HG02798 (cell line): ENCODE results near the gene ACR.
A peak's percentile ranks its signal among the peaks of the same experiment; 100 is the strongest.
"Not testable (repeated sequence)": the region's sequence is repeated elsewhere in the genome, so short reads cannot be mapped to it uniquely, and the experiment has no call there.

Source experiments
- ATAC-seq: cut with Tn5 transposase; IDR thresholded peaks from one replicate; pipeline ENCODE4 v1.9.1; 2021; ENCODE audit warnings: mild to moderate bottlenecking; ENCODE audit not compliant: unreplicated experiment, poor library complexity

The ACR gene

DNA sequence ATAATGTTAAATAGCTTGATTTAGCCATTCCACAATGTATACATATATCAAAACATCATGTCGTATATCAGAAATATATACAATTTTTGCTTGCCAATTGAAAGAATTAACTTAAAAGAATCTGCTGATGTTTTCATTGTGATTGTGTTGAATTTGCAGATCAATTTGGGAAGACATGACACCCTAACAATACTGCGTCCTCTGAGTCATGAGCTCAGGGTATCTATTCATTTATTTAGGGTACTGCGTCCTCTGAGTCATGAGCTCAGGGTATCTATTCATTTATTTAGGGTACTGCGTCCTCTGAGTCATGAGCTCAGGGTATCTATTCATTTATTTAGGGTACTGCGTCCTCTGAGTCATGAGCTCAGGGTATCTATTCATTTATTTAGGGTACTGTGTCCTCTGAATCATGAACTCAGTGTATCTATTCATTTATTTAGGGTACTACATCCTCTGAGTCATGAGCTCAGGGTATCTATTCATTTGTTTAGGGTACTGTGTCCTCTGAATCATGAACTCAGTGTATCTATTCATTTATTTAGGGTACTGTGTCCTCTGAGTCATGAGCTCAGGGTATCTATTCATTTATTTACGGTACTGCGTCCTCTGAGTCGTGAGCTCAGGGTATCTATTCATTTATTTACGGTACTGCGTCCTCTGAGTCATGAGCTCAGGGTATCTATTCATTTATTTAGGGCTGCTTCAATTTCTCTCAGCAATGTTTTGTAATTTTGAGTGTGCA is 21.8 kb downstream of the ACR start:
- not testable (repeated sequence) for ATAC-seq

DNA sequence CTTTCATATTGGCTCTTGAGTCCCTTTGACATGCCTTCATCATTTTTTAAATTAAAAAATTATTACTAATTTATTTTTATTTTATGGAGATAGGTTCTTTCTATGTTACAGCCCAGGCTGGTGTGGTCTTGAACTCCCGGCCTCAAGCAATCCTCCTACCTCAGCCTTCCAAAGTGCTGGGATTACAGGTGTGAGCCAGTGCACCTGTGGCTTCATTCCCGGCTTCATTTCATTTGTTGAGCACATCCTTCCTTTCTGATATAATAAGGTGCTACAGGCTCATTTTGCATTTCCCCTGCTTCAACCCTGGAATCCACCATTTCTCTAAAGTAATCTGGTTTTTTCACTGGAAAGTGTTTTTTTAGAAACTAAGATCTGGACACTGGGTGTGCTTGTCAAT is 23.8 kb downstream of the ACR start:
- ATAC-seq, result not testable (repeated sequence)

DNA sequence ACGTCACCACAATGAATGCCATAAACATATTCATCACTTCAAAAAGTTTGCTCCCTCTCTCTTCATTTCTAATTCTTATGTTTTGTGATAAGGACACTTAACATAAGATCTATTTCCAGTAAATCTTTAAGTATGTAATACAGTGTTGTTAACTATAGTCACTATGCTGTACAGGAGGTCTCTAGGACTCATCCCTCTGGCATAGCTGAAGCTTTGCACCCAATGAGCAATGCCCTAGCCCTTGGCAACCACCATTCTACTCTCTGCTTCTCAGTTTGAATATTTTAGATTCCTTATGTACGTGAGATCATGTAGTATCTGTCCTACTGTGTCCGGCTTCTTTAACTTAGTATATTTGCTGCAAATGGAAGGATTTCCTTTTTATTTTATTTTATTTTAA is 26.3 kb downstream of the ACR start:
- ATAC-seq, result not testable (repeated sequence)

DNA sequence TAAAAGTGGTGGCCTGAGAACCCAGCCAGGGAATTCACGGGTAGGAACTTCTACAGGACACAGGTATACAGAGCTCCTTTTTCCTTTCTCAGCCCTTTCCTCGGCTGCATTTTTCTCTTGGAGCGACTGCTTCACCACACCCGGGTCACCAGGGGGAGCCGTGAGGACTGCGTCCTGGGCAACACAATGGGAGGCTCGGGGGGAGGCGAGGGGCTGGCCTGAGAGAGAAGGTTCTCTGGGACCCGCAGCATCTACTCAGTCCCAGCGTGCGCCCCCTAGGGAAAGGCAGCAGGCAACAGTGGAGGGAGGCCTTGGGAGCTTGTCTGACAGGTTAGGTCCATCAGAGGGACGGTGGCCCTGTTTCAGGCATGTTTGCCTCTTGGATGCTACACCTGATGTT is 37.1 kb downstream of the ACR start:
- not testable (repeated sequence) for ATAC-seq

DNA sequence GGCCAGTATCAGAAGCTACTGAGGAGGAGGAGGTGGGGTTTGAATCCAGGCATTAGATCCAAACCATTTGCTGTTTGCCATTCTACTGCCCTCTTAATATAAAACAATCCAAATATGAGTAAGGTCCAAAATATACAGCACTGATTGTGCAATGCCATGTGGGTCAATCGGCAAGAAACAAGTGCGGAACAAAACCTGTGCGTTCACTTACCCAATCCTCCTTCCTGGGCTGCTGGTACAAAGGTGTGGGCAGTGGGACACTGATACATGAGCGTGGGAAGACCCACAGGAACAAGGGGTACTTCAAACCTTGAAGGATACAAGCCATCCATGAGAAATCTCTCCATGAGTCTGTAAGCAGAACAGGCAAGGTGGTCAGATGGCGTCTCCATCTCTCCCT is 39.6 kb downstream of the ACR start:
- ATAC-seq, result not testable (repeated sequence)

DNA sequence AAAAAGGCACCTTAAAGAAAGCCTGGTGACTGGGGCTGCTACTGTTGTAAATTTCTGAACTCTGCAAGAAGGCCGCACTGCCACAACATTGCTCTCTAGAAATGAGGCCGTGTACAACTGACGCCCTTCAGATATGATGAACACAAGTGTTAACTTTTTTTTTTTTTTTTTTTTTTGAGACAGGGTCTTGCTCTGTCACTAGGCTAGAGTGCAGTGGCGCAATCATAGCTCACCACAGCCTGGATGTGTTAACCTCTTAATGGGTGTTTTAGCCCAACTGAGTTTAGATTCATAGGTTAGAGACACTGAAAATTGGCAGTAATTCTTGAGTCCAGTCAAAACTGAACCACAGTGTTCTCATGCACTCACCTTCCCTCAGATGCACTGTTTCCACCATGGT is 42.2 kb downstream of the ACR start:
- ATAC-seq, result not testable (repeated sequence)

DNA sequence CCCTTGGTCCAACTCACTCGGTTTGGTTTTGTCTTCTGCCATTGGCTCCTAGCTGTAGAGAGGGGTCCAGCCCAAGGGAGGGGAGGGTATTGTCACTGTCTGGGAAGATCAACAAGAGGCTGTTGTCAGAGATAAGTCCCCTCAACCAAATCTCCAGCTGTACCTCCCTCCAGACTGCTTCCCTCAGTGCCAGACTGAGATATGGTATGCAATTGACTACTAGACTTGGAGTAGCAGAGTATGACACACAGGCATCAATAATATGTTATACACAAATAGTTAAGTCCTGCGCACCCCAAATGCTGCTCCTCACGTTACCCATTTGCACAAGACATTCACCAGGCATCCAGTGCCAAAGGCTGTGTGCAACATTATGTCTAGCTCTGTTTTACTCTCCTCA is 44.2 kb downstream of the ACR start:
- not testable (repeated sequence) for ATAC-seq

DNA sequence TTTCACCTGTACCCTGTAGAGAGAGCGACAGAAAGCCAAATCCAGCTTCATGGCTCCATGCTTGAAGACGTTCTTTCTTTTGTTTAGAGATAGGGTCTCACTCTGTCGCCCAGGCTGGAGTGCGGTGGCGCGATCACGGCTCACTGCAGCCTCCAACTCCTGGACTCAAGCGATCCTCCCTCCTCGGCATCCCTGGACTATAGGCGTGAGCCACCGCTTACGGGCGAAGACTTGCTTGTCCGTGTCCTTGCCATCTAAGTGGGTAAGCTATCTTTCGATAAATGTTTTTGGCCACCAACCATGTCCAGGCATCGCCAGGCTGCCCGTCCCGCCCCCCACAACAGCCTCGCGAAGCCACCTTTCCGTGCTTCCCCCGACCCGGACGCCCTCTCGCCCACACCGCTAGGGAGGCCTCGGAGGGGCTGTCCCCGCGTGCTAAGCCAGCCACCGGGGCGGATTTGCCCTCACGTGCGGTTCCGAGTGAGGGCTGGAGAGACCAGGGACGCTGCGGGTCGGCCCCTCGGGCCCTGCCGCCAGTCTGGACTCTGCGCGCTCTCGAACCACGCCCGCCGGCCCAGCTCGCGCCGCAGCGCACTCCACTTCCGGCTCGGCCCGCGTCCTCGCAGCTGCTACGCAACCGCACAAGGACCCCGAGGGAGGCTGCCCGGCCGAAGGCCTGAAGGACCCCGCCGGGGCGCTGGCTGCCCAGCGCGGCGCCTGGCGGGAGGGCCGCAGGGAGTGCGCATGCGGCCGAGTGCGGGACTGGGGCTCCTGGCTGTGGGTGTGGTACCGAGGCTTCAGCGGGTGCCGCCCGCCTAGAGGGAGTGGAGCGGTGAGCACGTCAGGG is 45.3 kb downstream of the ACR start, which contains the start of gene RABL2B:
RABL2B (minus strand) TSS at position 604 of the 847 bp plus-strand sequence. CDS start 1,342 bp downstream, outside the sequence.
- peak; percentile 96 for ATAC-seq

DNA sequence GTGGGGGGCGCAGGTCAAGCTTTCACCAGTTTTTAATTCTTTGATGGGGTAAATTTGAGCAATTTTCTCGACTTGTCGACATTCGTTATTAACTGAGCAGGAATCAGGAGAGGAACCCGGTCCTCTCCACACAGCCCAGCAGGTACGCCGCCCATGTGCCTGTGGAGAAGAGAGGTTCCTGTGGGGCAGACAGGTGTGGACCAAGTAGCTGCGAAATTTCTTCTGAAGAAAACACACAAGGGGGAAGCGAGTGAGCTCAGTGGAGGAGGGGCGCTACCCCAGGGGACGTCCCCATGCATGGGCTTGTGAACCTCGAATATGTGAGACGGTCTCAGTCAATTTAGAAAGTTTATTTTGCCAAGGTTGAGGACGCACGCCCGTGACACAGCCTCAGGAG is 45.9 kb downstream of the ACR start:
- peak; percentile 15 for ATAC-seq

DNA sequence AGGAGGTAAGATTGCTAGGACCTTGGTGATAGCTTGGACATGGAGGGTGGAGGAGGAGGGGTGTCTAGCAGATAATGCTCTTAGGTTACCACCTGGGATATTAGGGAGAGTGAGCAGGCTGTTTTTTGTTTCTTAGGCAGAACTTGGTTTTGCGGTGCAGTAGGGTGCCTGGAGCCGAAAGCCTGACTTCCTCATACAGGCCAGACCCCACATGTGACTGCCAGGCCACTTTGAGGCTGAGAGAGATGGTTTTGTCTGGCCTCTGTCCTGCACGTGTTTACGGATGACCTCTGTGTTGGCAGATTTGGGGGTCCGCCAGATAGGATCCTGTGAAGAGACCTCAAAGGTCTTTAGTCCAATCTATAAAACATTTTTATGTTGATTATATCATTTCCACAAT is 47.3 kb downstream of the ACR start:
- ATAC-seq, result not testable (repeated sequence)

DNA sequence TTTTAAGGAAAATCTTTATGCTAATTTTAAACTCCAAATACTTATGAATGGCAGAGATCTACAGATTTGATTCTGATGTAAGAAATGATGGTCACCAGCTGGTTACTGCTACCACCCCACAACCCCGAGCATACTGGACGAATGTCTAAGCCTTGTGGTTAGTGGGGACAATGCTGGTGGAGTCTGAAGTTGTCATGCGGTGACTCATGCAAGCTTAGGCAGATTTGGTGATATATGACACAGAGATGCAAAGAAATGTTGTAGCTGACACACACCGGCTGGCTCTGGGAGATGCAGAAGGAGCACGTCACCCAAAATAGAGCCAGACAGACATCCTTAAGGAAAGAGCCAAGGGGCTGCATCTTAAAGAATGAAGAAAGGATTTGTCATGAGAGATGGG is 48.9 kb downstream of the ACR start:
- not testable (repeated sequence) for ATAC-seq
